Ishikawa (cell line): ENCODE results near the gene MFGE8.

ENCODE experiments used
- CEBPB ChIP-seq: IDR thresholded peaks from 2 replicates; pipeline ENCODE4 v1.6.1; 2012
- CREB1 ChIP-seq: IDR thresholded peaks from 2 replicates; pipeline ENCODE4 v1.6.1; 2012; ENCODE audit warnings: low read depth
- EGR1 ChIP-seq: IDR thresholded peaks from 2 replicates; pipeline ENCODE4 v1.6.1; 2012
- EP300 ChIP-seq: IDR thresholded peaks from 2 replicates; pipeline ENCODE4 v1.6.1; 2012; ENCODE audit warnings: borderline replicate concordance
- FOXM1 ChIP-seq: IDR thresholded peaks from 2 replicates; pipeline ENCODE4 v1.6.1; 2012; ENCODE audit warnings: low read depth, borderline replicate concordance
- NFIC ChIP-seq: IDR thresholded peaks from 2 replicates; pipeline ENCODE4 v1.6.1; 2012
- RAD21 ChIP-seq: IDR thresholded peaks from 2 replicates; pipeline ENCODE4 v1.6.1; 2012; ENCODE audit warnings: low read depth
- TAF1 ChIP-seq: IDR thresholded peaks from 2 replicates; pipeline ENCODE4 v1.6.1; 2012; ENCODE audit warnings: low read depth, mild to moderate bottlenecking
- TCF12 ChIP-seq: IDR thresholded peaks from 2 replicates; pipeline ENCODE4 v1.6.1; 2012; ENCODE audit warnings: low read depth
- TEAD4 ChIP-seq: IDR thresholded peaks from 2 replicates; pipeline ENCODE4 v1.6.1; 2012
- YY1 ChIP-seq: IDR thresholded peaks from 2 replicates; pipeline ENCODE4 v1.6.1; 2012; ENCODE audit warnings: low read depth
- ZBTB7A ChIP-seq: IDR thresholded peaks from 2 replicates; pipeline ENCODE4 v1.6.1; 2012; ENCODE audit warnings: low read depth
- TF ChIP-seq, protein P1 (sequence below): IDR thresholded peaks from 2 replicates; pipeline ENCODE4 v1.6.1; 2012
- TF ChIP-seq, protein P2 (sequence below): IDR thresholded peaks from 2 replicates; pipeline ENCODE4 v1.6.1; 2012; ENCODE audit warnings: low read depth, mild to moderate bottlenecking
- TF ChIP-seq, protein P3 (sequence below): IDR thresholded peaks from 2 replicates; pipeline ENCODE4 v1.6.1; 2012

The MFGE8 gene

DNA sequence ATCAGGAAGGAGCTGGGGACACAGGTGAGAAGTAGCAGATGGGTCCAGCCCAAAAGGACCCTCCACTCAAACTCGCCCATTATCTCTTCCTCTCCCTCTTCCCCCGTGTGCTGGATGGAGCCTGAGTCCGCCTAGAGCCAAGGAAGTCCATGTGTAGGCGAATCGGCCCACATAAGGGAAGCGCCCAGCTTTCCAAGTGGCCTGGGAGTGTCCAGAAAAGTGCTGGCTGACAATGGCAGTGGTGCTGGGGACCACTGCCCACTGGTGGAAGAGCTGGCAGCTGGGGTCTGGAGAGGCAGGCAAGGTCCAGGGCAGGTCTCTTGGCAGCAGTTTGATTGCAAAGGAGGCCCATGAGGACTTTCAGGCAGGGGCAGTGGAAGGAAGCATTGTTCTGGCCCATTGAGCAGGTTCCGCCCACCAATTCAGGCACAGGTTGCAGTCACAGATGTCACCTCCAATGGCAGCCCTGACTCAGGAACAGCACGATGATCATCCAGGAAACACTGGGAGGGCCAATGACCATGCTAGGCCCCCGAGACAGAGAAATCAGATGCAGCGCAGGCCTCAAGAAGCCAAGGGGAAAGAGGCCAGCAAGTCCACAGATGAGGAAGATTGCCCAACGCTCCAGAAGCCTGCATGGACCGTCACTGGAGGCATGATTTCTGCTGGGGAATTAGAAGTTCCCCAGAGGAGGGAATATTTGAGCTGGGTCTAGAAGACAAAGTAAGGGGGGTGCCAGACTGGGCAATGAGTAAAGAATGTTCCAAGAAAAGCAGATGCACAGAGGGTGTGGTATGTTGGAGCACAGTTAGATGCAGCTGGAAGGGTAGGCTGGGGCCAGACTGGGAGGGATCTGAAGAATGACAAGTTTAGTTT lies 3.0 kb downstream of the MFGE8 start:
- TF ChIP-seq NFIC = no peak
- peak; percentile 6; the same call in 1 of the 2 replicates for TF ChIP-seq TEAD4
- TF ChIP-seq TCF12 = 0 out of 2 replicates have a peak, but pooled peaks have one; percentile 52
- TF ChIP-seq, protein P1, sequence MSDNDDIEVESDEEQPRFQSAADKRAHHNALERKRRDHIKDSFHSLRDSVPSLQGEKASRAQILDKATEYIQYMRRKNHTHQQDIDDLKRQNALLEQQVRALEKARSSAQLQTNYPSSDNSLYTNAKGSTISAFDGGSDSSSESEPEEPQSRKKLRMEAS = peak; percentile 73
- TF ChIP-seq CEBPB = peak; percentile 70; the same call in 1 of the 2 replicates
- TF ChIP-seq EP300 = peak; percentile 62; the same call in 1 of the 2 replicates
- TF ChIP-seq TAF1 = peak; percentile 21; the same call in 1 of the 2 replicates
- TF ChIP-seq, protein P2, sequence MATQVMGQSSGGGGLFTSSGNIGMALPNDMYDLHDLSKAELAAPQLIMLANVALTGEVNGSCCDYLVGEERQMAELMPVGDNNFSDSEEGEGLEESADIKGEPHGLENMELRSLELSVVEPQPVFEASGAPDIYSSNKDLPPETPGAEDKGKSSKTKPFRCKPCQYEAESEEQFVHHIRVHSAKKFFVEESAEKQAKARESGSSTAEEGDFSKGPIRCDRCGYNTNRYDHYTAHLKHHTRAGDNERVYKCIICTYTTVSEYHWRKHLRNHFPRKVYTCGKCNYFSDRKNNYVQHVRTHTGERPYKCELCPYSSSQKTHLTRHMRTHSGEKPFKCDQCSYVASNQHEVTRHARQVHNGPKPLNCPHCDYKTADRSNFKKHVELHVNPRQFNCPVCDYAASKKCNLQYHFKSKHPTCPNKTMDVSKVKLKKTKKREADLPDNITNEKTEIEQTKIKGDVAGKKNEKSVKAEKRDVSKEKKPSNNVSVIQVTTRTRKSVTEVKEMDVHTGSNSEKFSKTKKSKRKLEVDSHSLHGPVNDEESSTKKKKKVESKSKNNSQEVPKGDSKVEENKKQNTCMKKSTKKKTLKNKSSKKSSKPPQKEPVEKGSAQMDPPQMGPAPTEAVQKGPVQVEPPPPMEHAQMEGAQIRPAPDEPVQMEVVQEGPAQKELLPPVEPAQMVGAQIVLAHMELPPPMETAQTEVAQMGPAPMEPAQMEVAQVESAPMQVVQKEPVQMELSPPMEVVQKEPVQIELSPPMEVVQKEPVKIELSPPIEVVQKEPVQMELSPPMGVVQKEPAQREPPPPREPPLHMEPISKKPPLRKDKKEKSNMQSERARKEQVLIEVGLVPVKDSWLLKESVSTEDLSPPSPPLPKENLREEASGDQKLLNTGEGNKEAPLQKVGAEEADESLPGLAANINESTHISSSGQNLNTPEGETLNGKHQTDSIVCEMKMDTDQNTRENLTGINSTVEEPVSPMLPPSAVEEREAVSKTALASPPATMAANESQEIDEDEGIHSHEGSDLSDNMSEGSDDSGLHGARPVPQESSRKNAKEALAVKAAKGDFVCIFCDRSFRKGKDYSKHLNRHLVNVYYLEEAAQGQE = no peak

DNA sequence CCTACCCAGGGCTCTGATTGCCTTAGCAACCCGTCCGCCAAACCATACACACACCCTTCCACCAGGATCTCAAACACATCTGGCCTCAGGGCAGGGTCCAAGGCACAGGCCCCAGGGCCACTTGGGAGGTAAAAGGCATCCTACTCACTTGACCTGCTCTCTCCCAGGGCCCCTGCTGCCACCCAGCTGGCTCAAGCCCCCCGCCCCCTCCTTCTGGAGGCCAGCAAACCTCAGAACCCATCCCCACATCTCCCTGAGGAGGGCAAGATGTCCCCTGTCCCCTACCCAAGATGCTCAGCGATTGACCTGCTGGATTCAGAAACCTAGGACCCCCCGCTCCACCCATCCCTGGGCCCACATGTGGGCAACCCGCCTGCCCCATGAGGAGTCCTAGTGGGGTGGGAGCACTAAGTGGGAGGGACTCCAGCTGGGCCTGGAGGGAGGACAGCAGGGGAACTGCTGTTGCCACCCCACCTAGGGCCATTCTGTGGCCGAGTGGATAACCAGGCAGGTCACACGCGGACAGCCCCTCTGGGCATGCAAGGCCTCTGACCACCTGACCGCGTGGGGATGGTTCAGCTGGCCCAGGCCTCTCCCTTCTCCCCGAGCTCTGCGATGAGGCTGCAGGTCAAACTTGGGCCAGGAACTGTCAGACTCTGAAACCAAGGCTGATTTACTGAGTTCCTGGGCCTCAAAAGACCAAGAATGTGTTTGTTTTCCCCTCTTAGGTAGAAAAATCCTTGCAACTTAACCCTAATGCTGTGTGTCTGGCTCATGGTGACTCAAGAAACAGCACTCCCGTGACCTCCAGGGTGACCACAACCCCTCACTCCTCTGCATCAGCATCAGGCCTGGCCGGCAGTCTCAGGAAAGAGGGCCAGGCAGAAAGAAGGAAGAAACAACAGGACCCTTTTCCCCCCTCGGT lies 4.2 kb downstream of the MFGE8 start:
- TF ChIP-seq CREB1 = no peak
- TF ChIP-seq TCF12 = no peak
- TF ChIP-seq, protein P3, sequence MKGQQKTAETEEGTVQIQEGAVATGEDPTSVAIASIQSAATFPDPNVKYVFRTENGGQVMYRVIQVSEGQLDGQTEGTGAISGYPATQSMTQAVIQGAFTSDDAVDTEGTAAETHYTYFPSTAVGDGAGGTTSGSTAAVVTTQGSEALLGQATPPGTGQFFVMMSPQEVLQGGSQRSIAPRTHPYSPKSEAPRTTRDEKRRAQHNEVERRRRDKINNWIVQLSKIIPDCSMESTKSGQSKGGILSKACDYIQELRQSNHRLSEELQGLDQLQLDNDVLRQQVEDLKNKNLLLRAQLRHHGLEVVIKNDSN = no peak
- no peak for TF ChIP-seq CEBPB
- 0 out of 2 replicates have a peak, but pooled peaks have one; percentile 5 for TF ChIP-seq TEAD4

DNA sequence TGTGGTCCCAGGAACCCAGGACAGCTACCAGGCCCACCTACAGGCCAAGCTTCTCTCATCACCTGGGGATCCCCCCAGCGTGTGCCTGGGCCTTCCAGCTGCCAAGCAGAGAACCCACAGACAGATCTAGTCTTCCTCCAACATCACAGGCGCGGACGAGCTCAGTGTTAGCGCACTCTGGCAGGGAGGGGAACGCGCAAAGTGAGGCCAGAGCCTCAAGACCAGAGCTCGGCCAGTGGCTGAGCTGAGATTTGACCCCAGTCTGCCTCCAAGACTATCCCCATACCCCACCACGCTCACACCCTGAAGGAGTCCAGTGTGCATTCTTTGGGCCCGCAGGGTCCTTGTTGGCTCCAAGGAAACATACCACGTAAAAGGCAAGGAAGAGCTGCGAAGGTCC lies 5.1 kb downstream of the MFGE8 start:
- TF ChIP-seq ZBTB7A (no peak), TAF1 (no peak), RAD21 (no peak)
- TF ChIP-seq, protein P3 = no peak

DNA sequence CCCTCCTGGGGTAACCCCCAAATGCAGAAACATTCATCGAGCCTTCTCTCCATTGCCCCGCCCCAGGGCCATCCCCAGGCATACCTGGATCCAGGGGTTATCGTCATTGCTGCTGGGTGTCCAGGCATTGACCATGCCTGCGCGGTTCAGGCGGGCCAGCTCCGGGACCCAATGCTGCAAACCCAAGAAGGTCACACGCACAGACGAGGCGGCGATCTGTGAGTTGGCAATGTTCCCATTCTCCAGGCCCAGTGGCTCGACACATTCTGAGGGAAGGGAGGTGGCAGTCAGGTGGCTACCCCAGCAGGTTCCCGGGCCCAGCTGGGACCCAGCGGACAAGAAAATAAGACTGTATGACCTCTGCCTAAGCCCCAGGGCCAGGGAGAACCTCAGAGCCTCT lies 6.1 kb downstream of the MFGE8 start:
- no peak for TF ChIP-seq CEBPB
- TF ChIP-seq EP300 = peak; percentile 63
- peak; percentile 61 for TF ChIP-seq NFIC
- TF ChIP-seq TEAD4 = 0 out of 2 replicates have a peak, but pooled peaks have one; percentile 39
- peak; percentile 61; the same call in 1 of the 2 replicates for TF ChIP-seq TCF12

DNA sequence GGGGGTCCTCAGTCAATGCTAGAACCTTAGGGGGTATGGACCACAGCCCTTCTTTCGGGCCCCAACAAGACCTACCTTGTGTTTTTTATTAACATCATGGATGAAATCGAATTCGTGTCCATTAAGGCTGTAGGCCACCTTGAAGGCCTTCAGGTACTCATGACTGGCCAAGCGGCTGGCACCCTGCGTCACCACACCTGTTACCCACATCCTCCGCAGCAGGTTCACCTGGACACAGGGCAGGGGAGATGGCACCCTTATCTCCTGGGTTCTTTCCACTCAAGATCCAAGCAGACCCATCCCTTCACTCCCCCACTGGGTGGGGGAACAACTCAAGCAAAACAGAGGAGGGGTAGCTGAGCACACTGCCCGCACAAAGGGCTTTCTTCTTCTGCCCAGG lies 6.6 kb downstream of the MFGE8 start:
- TF ChIP-seq RAD21 (no peak), ZBTB7A (no peak), TCF12 (no peak), YY1 (no peak), TAF1 (no peak), NFIC (no peak), EP300 (no peak), CREB1 (no peak), CEBPB (no peak), TEAD4 (no peak), FOXM1 (no peak), EGR1 (no peak)
- TF ChIP-seq, protein P3 = no peak
- TF ChIP-seq, protein P1 = no peak
- TF ChIP-seq, protein P2 = no peak
